Occipital lobe (tissue), 2 donors: ENCODE measurements around the gene EPHA10. TPM values are rescaled to one million over a fixed set of nuclear protein-coding genes. Genes with fewer than 3 reads are reported as not detected.

Experiments
- DNase-seq: peaks from one replicate; lab custom pipeline; 2025; lab: John Stamatoyannopoulos, UW
- total RNA-seq: library from RNA; depleted of rRNA; stranded (reverse); fragments of >200 nt; gene quantifications from one replicate; pipeline ENCODE4 v1.2.3, GENCODE V29; 2014

EPHA10 gene
- 10.1 TPM for total RNA-seq

DNA sequence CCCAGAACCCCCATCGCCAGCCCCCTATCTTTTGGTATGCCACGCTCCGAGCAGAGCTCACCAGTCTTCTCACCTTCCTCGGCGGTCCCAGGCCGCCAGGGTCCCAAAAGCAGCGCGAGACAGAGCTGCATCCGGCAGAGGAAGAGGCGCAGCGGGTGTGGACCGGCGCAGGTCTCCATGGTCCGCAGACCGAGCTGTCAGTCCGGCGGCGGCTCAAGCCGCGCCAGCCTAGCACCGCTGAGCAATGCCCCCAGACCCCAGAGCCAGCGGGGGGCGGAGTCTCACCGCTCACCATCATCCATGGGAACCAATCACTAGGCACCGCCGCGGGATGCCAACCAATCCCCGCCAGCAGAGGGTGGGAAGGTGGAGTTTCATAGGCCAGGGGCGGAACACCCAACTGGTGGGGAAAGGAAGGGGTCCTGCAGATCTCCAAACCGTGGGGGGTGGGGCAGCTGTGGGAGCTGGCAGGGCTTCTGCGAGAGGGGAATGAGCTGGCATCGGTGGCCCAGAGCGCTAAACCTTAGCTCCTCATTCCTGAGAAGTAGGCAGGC, at the start of gene EPHA10:
Gene EPHA10, minus strand, starts transcription at position 233 of the 554 bp plus-strand sequence. Its CDS starts 54 bp downstream, at position 179.
- peak; percentile 64 for DNase-seq

- no peak for DNase-seq
Measured at GRCh38 chr1:37814252-37814651, 49.3 kb upstream of the EPHA10 start.

GRCh38 chr1:37813529-37814145, 48.7 kb upstream of the EPHA10 start:
- no peak for DNase-seq

DNA sequence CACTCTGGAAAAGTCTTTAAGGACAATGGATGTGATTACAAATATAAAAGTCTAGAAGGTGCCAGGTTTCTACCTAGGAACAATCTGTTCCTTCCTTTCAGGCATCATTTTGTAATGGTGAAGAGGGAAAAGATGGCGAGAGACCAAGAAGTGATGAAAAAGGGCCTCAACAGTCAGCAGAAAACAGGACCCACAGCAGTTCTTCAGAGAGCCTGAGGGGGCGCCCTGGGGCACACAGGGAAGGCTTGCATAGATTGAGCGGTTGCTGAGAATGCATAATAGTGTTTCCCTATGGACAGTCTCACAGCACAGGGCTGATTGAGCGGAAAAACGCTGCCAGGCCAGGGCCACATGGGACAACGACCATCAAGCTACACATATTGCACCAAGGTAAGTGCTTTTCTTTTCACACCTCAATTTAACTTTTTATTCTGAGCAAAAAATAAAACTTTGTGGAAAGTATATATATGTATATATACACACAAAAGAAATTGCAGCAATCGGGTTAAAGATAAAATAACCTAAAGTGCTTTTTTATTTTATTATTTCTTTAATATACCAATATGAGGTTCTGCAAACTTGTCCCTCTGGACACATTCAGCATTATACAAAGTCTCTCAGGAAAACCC, 46.2 kb upstream of the EPHA10 start:
- DNase-seq: no peak

DNA sequence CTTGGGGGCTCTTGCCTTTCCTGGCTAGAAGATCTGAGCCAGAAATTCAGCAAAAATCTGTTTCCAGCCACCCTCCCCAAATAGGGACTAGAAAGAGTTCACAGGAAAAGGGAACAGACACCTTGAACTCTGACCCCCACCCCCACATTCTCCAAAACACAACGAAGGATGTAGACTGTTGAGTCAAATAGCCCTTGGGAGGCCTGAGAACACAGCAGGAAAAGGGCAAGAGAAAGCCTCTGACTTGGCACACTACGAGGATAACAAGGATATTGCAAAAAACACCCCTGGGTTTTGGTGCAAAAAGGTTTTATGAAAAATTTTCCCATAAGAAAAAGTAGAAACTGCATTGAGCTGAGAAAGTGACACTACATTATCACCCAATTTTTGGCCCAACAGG, 45.0 kb upstream of the EPHA10 start:
- no peak for DNase-seq

DNA sequence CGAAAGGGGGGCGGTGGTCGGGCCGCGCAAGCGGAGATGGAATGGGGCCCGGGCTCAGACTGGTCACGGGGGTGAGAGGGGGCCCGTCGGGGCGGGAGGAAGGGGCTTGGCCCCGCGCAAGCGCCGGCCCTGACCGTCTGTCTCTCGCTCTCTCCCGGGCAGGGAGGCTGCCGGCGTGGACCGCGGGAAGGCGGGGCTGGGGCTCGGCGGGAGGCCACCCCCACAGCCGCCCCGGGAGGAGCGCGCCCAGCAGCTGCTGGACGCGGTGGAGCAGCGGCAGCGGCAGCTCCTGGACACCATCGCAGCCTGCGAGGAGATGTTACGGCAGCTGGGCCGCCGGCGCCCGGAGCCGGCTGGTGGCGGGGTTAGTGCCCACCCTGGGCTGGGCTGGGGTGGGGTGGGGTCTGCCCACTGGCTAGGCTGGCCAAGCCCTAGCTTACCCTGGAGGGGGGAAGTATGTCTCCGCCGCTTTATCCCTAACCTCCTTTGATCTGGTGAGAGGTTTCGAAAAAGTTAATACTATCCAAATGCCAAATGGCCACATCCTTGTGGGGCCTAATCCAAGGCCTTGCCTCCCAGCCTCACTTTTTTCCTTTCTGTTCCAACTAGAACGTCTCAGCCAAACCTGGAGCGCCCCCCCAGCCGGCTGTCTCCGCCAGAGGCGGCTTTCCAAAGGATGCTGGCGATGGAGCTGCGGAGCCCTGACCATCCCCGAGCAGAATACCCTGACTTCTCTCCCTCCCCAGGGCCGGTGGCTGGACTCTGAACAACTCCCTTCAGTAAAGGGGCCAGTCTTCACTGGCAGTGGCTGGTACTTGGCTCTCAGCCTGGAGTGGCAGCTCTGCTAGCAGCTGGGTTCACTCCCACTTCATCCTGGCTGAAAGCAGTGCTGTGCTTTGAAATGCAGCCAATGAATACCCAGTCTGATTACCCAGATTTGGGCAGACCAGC, 43.7 kb upstream of the EPHA10 start:
- peak; percentile 83 for DNase-seq

- DNase-seq: peak; percentile 91
Measured at GRCh38 chr1:37807555-37808368, 42.8 kb upstream of the EPHA10 start, which contains the start of the genes C1orf122 and YRDC. Gene C1orf122 (plus strand): TSS chr1:37807790. CDS start chr1:37808405, 615 bp downstream. Gene YRDC (minus strand): TSS chr1:37808208. CDS start chr1:37808180, 28 bp downstream.

DNA sequence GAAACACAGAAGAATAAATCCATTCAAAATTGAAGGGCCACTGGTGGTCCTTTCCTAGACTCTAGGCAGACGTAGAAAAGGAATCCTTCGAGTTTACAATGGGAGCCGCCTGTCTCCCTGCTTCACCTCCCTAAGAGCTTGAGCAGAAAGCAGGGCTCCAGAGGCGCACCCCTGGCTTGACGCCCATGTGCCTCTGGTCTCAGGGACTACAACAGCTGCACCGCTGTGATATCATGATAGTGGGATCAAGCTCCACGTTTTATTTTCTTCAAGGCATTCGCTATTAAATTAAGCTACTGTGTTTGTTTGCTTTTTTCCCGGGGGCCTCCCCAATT, 42.3 kb upstream of the EPHA10 start:
- DNase-seq: no peak

DNA sequence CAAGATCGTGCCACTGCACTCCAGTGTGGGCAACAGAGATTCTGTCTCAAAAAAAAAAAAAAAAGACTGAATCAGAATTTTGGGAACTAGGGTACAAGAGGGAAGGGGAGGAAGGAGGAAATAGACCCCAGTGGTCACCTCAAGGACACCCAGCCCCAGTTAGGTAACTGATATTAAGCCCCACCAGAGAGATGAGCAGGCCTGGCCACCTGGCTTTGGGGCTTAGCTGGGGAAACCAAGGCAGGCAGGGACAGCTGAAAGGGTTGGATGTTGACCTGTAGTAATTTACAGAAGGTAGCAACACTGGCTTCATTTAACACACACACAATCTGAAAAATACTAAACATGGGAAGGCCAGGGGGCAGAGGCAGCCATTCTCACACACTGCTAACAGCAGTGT, 37.5 kb upstream of the EPHA10 start:
- DNase-seq: no peak

GRCh38 chr1:37797750-37798345, 32.9 kb upstream of the EPHA10 start:
- no peak for DNase-seq

DNA sequence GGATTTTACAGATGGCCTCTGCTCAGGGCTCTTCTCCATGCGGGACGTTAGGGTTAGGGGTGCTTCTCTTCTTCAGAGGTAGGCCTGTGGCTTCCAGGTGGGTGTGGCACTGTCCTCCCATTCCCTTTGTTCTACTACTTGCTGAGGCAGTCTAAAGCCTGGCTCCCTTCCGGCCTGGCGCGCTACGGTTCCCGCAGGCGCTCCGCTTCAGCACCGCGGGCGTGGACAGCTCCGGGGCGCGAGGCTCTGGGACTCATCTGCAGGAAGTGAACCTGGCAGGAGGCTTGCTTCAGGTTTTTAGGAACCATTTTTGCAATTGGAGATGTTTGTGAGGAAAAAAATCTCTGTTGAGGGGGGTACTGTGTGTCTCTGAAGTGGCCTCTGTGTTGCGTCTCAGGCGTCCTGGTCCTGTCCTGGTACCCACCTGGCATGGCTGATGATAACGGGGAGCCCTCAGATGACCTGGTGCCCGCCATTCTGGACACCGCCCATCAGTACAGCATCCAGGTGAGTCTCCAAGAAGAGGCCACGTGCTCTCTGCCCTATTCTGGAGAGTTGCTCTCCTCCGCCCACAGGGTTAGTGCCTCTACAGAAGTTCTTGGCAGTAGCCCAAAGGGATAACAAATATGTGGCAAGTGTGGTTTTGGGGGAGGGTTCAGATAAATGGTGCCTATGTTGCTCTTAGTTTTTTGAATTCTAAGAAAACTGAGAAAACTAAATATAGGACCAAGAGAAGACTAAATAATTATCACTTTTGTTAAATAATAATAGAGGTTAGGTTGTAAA, 30.6 kb upstream of the EPHA10 start:
- no peak for DNase-seq

DNA sequence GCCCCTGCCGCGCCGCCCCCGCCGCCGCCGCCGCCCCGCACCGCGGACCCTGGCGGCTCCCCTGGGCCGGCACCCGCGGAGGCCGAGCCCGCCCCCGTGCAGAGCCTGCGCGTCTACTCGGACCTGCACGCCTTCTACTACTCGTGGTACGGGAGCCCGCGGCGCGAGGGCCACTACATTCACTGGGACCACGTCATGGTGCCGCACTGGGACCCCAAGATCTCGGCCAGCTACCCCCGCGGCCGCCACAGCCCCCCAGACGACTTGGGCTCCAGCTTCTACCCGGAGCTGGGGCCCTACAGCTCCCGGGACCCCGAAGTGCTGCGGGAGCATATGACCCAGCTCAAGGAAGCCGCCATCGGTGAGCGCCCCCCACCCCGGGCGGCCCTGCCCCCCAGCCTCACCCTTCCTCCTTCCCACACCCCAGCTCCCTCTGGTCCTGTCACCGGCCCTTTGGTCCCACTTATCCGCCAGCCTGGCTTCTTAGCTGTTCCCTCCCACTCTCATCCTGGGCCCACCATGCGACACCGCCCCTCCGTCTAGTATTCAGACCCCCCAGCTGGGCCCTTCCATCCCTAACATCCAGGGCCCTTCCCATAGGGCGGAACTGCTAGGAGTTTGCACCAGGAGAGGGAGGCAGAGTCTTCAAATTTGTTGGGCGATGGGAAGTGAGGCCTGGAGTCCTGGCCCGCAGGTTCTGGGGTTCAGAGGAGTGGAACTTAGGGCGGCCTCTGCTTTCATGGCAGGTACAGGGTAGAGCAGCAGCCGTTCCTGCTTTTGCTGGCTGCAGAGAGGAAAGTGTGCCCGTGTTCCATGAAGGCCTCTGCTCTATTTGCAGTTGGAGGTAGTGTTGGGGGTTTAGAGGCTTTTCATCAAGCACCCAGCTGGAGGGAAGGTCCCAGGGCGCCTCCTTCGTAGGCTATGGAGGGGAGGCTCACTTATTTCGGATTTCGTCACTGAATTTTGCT, 29.7 kb upstream of the EPHA10 start:
- no peak for DNase-seq

DNA sequence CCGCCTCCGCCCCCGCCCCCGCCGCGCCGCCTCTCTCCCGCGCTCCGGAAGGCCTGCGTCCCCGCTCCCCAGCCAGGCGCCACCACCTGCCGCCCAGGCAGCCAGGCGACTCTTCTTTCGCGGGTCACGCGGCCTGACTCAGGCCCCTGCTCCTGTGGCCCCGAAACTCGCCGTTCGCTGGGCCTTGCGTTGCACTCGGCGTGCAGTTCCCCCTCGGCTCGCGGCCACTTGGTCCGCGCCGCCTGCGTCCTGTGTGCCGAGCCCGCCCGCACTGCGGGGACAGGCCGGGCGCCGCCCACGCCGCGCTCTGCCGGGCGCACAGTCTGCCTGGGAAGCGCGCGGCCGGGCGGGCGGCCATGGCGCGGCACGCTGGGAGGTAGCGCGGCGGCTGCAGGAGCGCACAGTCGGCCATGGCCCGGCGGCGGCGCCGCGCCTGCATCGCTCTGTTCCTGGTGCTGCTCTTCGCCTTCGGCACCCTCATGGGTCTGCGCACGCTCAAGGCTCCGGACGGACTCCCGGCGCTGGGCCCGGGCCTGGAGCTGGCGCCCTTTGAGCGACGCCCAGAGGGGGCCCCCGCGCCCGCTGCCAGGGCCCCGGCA, 29.0 kb upstream of the EPHA10 start, which contains the start of gene MANEAL:
Gene MANEAL, plus strand, starts transcription at position 75 of the 599 bp plus-strand sequence. Its CDS starts 336 bp downstream, at position 411.
- DNase-seq: peak; percentile 63

DNA sequence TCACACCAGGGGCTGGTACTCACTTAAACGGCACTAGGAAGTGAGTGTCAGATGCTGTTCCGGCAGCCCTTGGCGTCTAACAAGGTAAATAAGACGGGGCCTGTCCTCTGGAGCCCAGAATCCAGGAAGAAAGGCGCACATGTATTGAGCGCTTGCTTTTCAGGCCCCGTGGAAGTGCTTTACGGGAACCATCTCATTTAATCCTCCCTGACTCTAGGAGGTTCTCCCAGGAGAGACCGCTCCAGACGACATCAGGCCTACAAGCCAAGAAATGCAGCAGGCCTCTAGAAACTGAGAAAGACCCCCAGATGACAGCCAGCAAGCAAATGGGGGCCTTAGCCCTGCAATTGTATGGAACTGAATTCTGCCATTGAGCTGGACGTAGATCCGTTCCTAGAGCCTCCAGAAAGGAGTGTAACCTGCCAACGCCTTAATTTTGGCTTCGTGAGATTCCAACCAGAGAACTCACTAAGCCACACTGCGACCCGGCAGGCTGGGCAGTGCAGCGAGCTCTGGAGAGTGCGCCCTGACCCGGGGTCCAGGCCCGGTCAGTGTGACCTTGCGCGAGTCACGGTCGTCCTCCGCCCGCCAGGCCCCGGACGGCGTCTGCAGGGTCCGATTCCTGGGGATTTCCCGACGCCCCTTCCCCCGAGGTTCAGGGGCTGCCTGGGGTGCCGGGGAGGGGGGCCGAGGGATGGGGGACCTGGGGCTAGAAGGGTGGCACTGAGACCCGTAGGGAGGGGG, 28.2 kb upstream of the EPHA10 start:
- no peak for DNase-seq

GRCh38 chr1:37782491-37782890, 17.6 kb upstream of the EPHA10 start:
- DNase-seq: no peak

- DNase-seq: no peak
Measured at GRCh38 chr1:37778654-37779053, 13.7 kb upstream of the EPHA10 start.

GRCh38 chr1:37776946-37777516, 12.1 kb upstream of the EPHA10 start:
- DNase-seq: no peak
